Suppressor macrophage treated with lipopolysaccharide for 1 hour (primary cell): Measurements from ENCODE around the gene NKIRAS2.
A peak's percentile ranks its signal among the peaks of the same experiment; 100 is the strongest.

Experiments used
- DNase-seq, 3 donors: peaks; one replicate each; pipeline ENCODE4 v3.0.0-alpha.2; 2020 to 2022

The NKIRAS2 gene

GRCh38 chr17:42027961-42028790 is 8.3 kb downstream of the NKIRAS2 start:
- DNase-seq, result peak; percentile 32 to 58 (median 45)

DNA sequence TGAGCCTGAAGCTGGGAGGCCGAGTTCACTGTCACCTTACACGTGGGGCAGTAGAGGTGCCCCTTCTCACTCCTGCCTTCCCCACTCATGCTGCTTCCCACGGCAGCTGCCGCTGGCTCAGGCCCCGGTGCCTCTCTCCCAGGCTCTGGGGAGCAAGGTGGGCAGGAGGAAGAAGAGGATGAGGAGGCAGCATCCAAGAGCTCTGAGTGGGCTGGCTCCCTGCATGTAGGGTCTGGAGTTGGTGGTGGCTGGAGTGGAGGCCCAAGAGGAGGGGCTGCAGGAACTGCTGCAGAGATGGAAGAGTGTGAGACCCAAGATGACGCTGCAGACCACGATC is 8.9 kb downstream of the NKIRAS2 start:
- no peak for DNase-seq

- DNase-seq, result no peak
These were observed 11.7 kb downstream of the NKIRAS2 start for GRCh38 chr17:42031584-42031983.

DNA sequence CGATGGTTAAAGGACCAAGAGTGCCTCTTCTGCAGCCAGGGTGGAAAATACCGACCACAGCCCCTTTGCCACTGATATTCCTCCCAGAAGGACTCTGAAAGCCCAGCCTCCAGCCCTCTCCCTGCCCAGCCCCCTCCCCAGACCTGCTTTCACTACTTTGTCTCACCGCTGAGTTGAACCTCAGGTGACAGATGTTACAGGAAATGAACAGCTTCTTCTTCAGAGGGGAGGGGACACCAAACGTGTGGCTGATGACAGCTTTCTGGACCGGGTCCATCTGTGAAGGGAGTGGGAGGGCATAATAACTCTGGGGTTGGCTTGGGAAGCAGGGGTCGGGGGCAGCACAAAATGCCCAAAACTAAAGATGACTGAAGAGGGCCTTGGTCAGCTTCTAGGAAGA is 14.2 kb downstream of the NKIRAS2 start:
- DNase-seq, result no peak

DNA sequence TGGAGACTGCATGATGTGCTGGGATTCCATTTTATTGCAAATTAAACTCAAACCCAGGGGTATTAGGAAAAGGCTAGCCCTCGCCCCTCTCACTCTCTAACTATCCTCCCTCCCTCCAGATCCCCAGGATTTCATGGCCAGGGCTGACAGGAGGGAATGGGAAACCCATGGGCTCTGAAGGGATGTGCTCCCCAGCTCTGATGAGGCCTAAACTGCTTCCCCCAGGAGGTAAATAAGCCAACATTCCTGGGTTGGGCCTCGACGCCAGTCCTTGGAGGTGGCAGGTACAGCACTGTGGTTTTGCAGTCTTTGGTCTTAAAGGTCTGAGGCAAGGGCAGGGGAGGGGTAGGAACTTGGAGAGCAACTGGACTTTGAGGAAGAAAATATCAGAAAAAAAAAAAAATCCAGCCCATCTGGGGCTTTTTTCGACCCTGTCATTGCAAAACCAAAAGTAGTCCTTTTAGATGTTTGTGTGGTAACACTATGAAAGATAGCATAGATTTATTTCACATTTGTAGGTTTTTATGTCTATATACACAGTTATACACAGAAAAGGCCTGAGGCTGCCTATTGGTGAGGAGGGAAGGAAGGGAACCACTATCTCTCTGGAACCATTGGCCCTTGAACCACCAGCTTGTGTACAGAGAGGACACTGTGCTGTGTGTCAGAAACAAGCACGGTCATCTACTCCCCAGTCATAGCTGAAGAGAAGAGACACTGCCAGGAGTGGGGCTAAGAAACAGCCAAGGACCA is 18.5 kb downstream of the NKIRAS2 start:
- DNase-seq, result peak in 1 of 3 donors; percentile 33

DNA sequence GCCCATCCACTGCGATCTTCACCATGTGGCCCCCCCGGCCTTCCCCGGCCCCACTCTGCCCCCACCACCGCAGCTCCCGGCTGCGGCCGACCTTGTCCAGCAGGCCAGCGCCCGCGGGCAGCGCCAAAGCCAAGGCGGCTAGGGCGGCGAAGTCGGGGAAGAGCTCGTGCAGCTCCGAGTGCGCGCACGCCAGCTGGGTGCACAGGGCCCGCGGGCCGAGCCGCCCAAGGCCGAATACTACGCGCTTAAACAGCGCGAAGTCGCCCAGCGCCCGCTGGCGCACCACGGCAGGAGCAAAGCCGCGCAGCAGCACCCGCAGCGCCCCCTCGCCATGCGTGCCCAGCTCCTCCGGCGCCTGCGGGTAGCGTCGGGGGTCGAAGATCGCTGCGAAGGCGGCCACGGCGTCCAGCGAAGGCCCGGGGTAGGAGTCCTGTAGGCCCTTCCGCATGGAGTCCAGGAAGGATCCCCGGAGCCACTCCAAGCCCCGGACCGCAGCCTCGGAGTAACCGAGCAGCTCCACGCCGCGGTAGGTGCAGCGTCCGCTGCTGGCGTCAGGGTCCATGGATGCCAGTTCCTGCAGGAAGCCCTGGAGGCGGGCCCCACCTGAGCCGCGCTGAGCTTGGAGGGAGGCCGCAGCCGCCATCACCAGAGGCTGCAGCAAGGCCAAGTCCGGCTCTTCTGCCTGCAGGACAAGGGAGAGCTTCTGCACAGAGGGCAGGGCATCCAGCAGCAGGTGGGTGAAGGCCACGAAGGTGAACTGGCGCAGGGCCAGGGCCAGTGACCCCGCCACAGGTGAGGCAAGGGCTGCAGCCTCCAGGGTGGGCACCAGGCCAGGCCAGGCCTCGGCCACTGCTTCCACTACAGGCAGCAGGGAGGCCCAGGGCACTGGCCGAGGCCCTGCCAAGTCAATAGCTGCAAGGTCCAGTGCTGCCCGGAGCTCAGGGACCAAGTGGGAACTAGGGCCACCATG is 20.2 kb downstream of the NKIRAS2 start:
- DNase-seq, result peak in 1 of 3 donors; percentile 19

- DNase-seq, result no peak
These were observed 20.9 kb downstream of the NKIRAS2 start for GRCh38 chr17:42040818-42041217.

- DNase-seq, result no peak
These were observed 21.7 kb downstream of the NKIRAS2 start for GRCh38 chr17:42041619-42042018.

- no peak for DNase-seq
These were observed 22.9 kb downstream of the NKIRAS2 start for GRCh38 chr17:42042598-42043319.

DNA sequence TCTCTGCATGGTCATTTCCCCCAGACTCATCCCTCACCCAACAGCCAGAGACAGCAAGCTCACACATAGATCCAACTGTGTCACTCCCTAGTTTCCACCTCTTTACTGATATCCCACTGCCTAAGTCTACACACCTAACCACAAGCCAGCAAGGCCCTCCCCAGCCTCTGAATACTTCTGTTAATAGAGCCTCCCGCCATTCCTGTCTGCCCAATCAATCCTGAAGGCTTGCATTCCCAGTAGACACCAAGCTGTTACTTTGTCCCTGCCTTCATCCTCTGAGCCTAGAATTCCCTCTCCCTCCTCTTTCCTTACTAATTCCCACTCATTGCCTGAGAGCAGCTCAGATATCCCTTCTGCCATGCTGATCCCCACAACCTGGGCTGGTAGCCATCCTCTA is 25.8 kb downstream of the NKIRAS2 start:
- DNase-seq, result no peak

GRCh38 chr17:42047343-42047742 is 27.5 kb downstream of the NKIRAS2 start:
- DNase-seq, result no peak

DNA sequence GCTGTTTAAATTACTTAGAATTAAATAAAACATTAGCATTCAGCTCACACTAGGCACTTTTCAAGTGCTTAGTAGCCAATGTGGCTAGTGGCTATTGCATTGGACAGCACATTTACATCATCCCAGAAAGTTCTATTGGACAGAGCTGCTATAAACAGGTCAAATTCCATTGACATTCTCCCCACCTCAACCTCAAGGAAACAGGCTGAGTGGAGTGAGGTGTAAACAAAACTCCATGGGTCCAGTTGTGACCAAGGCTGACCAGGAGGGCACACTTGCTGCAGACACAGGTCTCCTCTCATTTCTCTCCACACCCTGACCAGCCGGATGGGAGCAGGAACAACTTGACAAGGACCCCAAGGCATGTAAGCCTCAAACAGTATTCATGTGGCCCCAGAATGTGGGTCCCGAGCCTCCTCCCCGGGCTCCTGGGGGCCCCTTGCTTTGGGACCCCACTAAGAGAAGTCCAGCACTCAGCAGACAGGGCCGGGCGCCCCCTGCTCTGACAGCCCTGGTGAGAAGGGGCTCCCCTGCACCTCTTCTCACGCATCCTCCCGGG is 30.0 kb downstream of the NKIRAS2 start:
- no peak for DNase-seq

DNA sequence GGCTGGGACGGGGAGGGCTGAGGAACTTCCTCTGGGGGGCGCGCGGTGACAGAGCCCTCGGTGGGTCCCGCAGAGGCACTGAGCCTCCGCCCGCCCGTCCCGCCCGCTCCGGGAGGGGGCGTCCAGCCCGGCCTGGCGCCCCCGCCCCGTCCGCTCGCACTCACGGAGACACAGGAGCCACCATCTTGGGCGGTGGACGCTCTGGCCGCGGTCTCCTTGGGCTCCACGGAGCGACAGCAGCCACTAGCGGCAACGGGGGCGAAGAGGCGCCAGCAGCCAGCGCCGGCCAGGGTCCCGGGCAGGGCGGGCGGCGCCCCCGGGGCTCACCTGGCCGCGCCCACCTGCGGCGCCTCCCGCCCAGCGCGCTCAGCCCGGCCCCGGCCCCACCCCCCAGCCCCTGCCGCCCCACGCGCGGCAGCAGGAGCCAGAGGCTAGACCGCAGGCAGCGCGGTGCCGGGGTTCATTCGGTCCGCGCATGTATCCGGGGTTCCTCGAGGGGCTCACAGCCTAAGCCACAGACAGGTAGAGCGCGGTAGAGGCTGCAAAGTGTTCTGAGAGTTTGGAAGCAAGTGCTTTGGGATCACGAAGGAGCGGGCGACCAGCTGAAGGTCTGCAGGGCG is 30.6 kb downstream of the NKIRAS2 start, which contains the start of gene C17orf113:
Gene C17orf113 (minus strand): TSS at position 209 of the 620 bp plus-strand sequence. CDS start 7,225 bp downstream, outside the sequence.
- peak; percentile 57 to 81 (median 67) for DNase-seq

DNA sequence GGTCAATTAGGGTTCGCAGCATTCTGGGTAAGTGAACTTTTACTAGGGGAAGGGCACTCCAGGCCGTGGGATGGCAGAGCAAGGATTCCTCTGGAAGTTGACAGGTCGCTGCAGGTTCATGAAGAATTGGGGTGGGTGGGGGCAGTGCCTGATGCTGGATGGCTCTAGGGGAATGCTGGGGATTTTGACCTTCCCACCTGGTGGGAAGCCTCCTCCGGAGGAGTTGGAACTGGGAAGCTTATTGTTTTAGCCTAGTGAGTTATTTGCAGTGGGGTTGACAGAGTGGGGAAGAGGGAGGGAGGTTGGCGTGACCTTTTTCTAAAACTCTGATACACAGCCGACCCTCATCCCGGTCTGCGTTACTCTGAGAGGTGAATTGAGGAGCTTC is 31.1 kb downstream of the NKIRAS2 start:
- no peak for DNase-seq

- no peak for DNase-seq
These were observed 31.8 kb downstream of the NKIRAS2 start for GRCh38 chr17:42051645-42052044.

- no peak for DNase-seq
These were observed 32.5 kb downstream of the NKIRAS2 start for GRCh38 chr17:42052346-42052877.

GRCh38 chr17:42053731-42054500 is 34.0 kb downstream of the NKIRAS2 start:
- DNase-seq, result no peak

- no peak for DNase-seq
These were observed 35.1 kb downstream of the NKIRAS2 start for GRCh38 chr17:42055027-42055426.

DNA sequence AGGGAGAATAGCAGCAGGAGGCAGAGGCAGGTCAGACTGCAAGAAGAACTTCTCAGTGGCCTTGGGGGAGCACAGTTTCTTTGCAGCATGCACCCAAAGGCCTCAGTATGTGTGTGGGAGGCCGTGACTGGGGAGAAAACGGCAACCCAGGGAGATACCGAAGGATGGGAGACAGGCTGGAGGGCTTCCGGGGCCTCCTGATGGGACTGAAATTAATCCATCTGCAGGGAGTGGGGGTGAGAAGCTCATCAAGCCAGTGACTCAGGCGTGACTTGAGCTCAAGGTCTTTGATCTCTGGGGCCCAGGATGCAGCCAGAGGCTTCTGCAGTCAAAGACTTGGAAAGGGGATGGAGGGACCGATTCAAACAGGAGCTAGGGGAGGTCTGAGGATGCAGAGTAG is 35.6 kb downstream of the NKIRAS2 start:
- DNase-seq, result no peak

DNA sequence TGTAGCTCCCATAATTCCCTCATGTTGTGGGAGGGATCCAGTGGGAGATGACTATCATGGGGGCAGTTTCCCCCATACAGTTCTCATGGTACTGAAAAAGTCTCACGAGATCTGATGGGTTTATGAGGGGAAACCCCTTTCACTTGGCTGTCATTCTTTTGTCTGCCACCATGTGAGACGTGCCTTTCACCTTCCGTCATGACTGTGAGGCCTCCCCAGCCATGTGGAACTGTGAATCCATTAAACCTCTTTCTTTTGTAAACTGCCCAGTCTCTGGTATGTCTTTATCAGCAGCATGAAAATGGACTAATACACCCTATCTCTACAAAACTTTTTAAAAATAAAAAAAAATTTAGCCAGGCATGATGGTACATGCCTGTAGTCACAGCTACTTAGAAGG is 36.7 kb downstream of the NKIRAS2 start:
- DNase-seq, result no peak
